HG03565 (cell line): ENCODE data around the gene CBFB.
"Not testable (repeated sequence)": the region's sequence is repeated elsewhere in the genome, so short reads cannot be mapped to it uniquely, and the experiment has no call there.

Source experiments
- ATAC-seq: cut with Tn5 transposase; IDR thresholded peaks from one replicate; pipeline ENCODE4 v1.9.1; 2021; ENCODE audit warnings: mild to moderate bottlenecking, moderate library complexity; ENCODE audit not compliant: unreplicated experiment

The CBFB gene

GRCh38 chr16:67040166-67040565, 11.2 kb downstream of the CBFB start:
- no peak for ATAC-seq

DNA sequence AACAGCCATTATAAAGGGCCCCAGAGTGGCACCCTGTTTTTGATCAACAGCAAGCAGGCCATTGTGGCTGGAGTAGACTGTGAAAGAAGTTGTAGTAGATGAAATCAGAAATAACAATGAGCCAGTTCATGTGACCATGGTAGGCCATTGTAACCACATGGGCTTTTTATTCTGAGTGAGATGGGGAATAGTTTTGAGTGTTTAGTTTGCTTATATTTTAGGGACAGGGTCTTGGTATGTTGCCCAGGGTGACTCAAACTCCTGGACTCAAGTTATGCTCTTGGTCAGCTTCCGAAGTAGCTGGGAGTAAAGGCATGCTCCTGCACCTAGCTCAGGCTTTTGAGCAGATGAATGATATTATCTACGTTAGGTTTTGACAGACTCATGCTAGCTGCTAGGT, 12.0 kb downstream of the CBFB start:
- no peak for ATAC-seq

GRCh38 chr16:67041520-67041919, 12.6 kb downstream of the CBFB start:
- not testable (repeated sequence) for ATAC-seq

DNA sequence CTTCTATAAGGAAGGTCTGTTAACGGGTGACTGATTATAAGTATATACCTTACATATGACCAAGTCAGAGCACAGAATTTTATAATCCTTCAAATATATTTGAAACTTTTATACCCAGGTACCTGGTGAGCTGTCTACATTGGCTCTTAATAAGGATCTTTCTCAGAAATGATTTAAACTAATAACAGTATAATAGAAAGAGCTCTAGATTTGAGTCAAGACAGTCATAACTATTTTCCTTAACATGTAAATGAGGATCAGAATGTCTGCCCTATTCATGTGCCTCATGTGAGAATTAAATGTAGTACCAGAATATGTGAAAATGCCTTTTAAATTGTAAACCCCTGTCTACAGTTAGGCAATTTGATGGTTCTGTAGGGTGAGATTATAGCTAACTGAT, 14.5 kb downstream of the CBFB start:
- no peak for ATAC-seq

- no peak for ATAC-seq
These were observed 21.8 kb downstream of the CBFB start for GRCh38 chr16:67050796-67051195.

- ATAC-seq, result no peak
These were observed 23.4 kb downstream of the CBFB start for GRCh38 chr16:67052399-67052798.

DNA sequence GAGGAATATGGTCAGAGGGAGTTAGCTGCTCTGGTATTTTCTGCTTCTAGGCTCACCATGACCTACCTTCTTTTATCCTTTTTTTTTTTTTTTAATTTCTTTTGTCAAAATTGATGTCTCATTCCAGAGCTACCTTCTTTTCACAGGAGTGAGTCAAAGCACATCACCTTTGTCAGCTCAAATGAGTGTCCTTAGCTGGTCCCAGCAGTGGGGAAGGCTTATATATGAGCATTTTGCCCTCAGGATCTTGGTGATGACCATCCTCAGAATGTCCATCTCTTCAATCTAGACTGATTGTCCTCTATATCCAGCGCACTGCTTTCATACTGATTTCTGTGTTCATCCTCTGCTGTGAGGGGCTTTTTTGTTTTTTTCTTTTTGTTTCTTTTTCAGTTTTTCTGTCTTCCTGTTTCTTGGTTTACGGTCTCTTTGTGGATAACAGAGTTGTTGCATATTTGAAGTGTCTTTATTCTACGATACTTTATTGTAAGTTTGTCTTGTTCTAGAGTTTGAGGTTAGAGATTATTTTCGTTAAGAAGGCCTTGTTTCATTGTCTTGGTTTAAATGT, 24.9 kb downstream of the CBFB start:
- no peak for ATAC-seq

GRCh38 chr16:67054901-67055300, 26.0 kb downstream of the CBFB start:
- ATAC-seq, result no peak

DNA sequence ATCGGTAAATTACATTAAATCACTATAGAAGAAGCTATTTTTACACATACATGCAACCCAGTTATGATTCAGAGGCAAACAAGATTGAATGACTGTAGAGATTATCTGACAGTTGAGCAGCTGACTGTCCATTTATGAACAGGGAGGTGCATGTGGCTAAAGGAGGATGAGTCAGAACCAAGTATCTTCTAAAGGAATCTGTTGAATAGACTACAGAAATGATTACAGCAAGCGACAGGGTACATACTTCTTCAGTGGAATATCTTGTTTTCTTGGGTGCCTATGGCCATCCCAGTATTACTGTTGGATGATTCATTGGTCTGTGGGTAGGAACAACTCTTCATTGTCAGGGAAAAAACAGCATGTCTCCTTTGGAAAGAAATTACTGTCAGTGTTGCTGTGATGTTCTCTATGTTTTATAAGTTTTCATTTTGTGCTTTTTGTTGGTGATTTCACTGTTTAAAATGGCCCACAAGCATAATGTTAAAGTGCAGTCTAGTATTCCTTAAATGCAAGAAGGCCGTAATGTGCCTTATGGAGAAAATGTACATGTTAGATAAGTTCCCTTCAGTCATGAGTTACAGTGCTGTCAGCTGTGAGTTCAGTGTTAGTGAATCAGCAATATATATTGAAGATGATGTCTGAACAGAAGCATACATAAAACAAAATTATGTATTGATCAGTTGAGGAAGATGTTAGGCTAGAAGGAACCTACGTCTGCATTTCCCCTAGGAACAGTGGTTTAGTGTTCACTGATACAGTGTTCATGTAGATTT, 27.0 kb downstream of the CBFB start:
- peak; percentile 70 for ATAC-seq

DNA sequence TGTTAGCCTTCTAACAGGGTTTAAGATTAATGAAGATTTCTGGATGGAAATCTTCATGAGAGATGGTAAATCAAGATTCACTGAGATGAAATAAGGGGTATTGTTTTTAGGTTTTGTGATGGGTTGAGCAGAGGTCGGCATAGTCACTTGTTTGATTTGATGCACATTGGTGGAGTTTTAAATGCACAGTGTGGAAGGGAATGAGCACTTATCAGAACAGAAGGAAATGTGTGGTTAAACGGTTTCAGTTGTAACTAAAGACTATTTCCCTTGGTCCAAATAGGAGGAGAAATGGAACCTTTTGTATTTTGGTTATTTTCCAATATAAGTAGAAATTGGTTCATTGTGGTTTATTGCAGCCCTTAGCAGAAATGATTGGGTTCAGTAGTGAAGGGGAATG, 34.1 kb downstream of the CBFB start:
- ATAC-seq, result no peak

DNA sequence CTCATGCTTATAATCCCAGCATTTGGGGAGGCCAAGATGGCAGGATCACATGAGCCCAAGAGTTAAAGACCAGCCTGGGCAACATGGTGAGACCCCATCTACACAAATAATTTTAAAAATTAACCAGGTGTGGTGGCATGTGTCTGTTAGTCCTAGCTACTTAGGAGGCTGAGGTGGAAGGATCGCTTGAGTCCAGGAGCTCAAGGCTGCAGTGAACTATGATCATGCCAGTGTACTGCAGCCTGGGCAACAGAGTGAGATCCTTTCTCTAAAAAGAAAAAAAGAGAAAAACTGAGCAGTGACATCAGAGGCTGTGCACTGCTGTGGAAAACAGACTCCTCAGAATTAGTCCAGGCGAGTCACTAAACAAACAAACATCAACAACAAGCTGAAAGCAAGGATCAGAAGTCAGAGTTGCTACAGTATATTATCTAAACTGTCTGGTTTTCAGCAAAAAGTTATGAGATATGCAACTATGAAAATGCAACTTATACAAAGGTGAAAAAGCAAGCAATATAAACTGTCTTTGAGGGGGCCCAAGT, 39.3 kb downstream of the CBFB start:
- no peak for ATAC-seq

- no peak for ATAC-seq
These were observed 42.6 kb downstream of the CBFB start for GRCh38 chr16:67071476-67072048.

GRCh38 chr16:67075331-67075730, 46.4 kb downstream of the CBFB start:
- no peak for ATAC-seq

DNA sequence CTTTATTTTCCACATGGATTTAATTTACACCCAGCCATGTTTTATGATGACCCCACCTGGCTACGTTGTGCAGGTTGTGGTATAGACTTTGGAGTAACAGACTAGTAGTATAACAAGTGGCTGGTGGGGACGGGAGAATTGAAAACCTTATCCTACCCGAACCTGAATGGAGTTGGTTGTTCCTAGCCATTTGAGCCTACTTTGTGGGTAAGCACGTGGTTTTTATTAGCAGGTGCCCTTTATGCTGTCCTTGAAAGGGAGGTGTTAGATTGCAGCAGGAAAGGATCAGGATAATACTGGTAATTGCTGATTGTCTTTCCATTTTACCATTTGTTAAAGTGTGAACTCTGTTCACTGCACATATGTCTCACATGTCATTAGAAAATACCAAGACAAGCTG, 48.9 kb downstream of the CBFB start:
- ATAC-seq, result no peak

- no peak for ATAC-seq
These were observed 53.2 kb downstream of the CBFB start for GRCh38 chr16:67082100-67082499.

- no peak for ATAC-seq
These were observed 53.9 kb downstream of the CBFB start for GRCh38 chr16:67082891-67083290.

GRCh38 chr16:67084345-67085028, 55.5 kb downstream of the CBFB start:
- peak; percentile 67 for ATAC-seq

GRCh38 chr16:67086822-67087221, 57.9 kb downstream of the CBFB start:
- ATAC-seq, result no peak

DNA sequence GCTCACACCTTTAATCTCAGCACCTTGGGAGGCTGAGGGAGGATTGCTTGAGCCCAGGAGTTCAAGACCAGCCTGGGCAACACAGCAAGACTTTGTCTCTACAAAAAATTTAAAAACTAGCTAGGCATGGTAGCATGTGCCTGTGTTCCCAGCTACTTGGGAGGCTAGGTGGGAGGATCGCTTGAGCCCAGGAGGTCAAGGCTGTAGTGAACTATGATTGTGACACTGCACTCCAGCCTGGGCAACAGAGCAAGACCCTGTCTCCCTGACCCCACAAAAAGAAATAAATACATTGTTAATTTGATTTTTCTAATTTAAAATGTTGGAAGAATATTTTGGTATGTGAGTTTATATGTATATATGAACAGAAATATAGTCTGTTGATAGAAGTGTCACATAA, 58.3 kb downstream of the CBFB start:
- no peak for ATAC-seq

- no peak for ATAC-seq
These were observed 58.9 kb downstream of the CBFB start for GRCh38 chr16:67087803-67088202.

DNA sequence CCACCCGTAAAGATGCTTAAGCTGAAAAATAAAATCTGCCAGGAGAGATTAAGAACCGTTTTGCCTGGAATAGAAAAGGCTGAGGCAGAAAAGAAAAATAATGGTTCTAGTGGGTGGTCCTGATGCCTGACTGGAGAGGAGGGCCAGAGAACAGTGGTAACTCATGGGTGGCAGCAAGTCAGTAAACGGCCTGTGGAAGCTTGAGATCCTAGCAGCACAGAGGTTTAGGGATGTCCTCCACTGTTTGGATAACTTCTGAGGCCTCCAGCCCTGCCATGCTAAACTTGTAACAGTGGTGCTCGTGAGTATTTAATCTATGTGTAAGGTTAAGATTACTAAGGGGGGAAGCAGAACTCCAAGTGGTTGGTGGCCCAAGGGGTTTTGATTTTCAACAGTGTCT, 59.6 kb downstream of the CBFB start:
- no peak for ATAC-seq

GRCh38 chr16:67089101-67089500, 60.2 kb downstream of the CBFB start:
- no peak for ATAC-seq
